Esophagus muscularis mucosa (tissue), 4 donors: ENCODE data around the gene IL18R1.

ENCODE experiments used
- EP300 ChIP-seq: sonication (generic); formaldehyde crosslinking; IDR thresholded peaks from one replicate; pipeline ENCODE4 v1.6.1; 2017; ENCODE audit warnings: antibody characterized with exemption
- POLR2A ChIP-seq: fragments of 450-650 bp; IDR thresholded peaks from one replicate; pipeline ENCODE4 v1.6.1; 2017; ENCODE audit warnings: antibody characterized with exemption, moderate library complexity, mild to moderate bottlenecking, low read depth
- TF ChIP-seq, protein P1 (sequence below), 3 experiments: fragments of 200-600 bp in 2 of 3; fragments of 450-650 bp in 1 of 3; sonication (generic) in 2 of 3; IDR thresholded peaks; one replicate each; pipeline ENCODE4 v1.5.1; 2017 to 2019; ENCODE audit warnings: antibody characterized with exemption in 3 of 3, mild to moderate bottlenecking in 2 of 3, moderate library complexity in 1 of 3

DNA sequence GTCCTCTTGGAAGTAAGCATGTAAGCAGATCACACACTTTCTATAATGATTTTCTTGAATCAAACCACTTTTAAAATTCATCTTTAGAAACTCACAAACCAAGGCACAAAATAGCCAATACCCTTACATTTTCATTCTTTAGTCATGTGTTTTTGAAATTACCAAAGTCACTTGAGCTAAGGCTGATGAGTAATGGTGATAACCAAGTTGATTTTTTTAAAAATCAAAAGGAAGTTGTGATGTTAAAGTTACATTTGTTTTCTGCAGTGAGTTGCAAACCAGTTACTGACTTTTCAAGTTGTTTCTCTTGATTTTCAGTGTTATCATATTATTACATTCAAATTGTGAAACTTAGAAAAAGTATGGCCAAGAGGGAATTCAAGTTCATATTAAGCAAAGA lies 45.9 kb downstream of the IL18R1 start:
- TF ChIP-seq, protein P1, sequence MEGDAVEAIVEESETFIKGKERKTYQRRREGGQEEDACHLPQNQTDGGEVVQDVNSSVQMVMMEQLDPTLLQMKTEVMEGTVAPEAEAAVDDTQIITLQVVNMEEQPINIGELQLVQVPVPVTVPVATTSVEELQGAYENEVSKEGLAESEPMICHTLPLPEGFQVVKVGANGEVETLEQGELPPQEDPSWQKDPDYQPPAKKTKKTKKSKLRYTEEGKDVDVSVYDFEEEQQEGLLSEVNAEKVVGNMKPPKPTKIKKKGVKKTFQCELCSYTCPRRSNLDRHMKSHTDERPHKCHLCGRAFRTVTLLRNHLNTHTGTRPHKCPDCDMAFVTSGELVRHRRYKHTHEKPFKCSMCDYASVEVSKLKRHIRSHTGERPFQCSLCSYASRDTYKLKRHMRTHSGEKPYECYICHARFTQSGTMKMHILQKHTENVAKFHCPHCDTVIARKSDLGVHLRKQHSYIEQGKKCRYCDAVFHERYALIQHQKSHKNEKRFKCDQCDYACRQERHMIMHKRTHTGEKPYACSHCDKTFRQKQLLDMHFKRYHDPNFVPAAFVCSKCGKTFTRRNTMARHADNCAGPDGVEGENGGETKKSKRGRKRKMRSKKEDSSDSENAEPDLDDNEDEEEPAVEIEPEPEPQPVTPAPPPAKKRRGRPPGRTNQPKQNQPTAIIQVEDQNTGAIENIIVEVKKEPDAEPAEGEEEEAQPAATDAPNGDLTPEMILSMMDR (IDR thresholded peaks at IDR 0.05), result no peak
- no peak for TF ChIP-seq EP300
- TF ChIP-seq POLR2A, result no peak
